Large intestine (tissue), 12 donors: ENCODE measurements around the gene ITGA6. TPM values are rescaled to one million over a fixed set of nuclear protein-coding genes. Genes with fewer than 3 reads are reported as not detected.

ENCODE experiments used
- DNase-seq, 2 donors: peaks; one replicate each; pipeline versions ENCODE4 v3.0.0 to v3.0.0-alpha.2; 2013
- H3K27ac ChIP-seq: one replicate; pipeline ENCODE4 v1.5.1; 2013; ENCODE audit warnings: low read length
- H3K27me3 ChIP-seq: 2 replicates; pipeline ENCODE4 v1.6.1; 2013; ENCODE audit warnings: low read length; ENCODE audit not compliant: control insufficient read depth, insufficient read depth
- H3K36me3 ChIP-seq: 2 replicates; pipeline ENCODE4 v1.6.1; 2013; ENCODE audit warnings: low read length; ENCODE audit not compliant: control insufficient read depth, insufficient read depth
- H3K4me1 ChIP-seq: one replicate; pipeline ENCODE4 v1.6.1; 2013; ENCODE audit warnings: low read length; ENCODE audit not compliant: control insufficient read depth, insufficient read depth
- H3K4me3 ChIP-seq: one replicate; pipeline ENCODE4 v1.5.1; 2013; ENCODE audit warnings: low read length
- H3K9me3 ChIP-seq: one replicate; pipeline ENCODE4 v1.6.1; 2013; ENCODE audit warnings: mild to moderate bottlenecking, low read depth, low read length, moderate library complexity; ENCODE audit not compliant: control insufficient read depth
- WGBS: methylation state at CpG from one replicate; pipeline ENCODE4 v1.1.5; 2013; ENCODE audit warnings: low lambda C conversion rate; ENCODE audit not compliant: insufficient coverage; 5-methylcytosine and 5-hydroxymethylcytosine counted together
- long read RNA-seq, 11 donors: transcript quantifications; one replicate each; lab custom pipeline, GENCODE V29; 2026
- polyA plus RNA-seq: library from polyadenylated mRNA; unstranded; fragments of 120-200 nt; gene quantifications from one replicate; pipeline ENCODE4 v1.2.1, GENCODE V29; 2013

The ITGA6 gene
- 75.8 TPM for polyA plus RNA-seq
- long read RNA-seq, donor 1, full-length matches to known transcripts: 3 of 17 reads
- long read RNA-seq, donor 1, partial matches to known transcripts: 14 of 17 reads
- long read RNA-seq, donor 1, other reads (novel, unspliced or antisense): 0 of 17 reads
- long read RNA-seq, donor 2, full-length matches to known transcripts: 4 of 25 reads
- long read RNA-seq, donor 2, partial matches to known transcripts: 21 of 25 reads
- long read RNA-seq, donor 2, other reads (novel, unspliced or antisense): 0 of 25 reads
- long read RNA-seq, donor 3: 0 reads
- long read RNA-seq, donor 4: 0 reads
- long read RNA-seq, donor 5, full-length matches to known transcripts: 2 of 7 reads
- long read RNA-seq, donor 5, partial matches to known transcripts: 5 of 7 reads
- long read RNA-seq, donor 5, other reads (novel, unspliced or antisense): 0 of 7 reads
- long read RNA-seq, donor 6, full-length matches to known transcripts: 2 of 2 reads
- long read RNA-seq, donor 6, partial matches to known transcripts: 0 of 2 reads
- long read RNA-seq, donor 6, other reads (novel, unspliced or antisense): 0 of 2 reads
- long read RNA-seq, donor 7, full-length matches to known transcripts: 2 of 2 reads
- long read RNA-seq, donor 7, partial matches to known transcripts: 0 of 2 reads
- long read RNA-seq, donor 7, other reads (novel, unspliced or antisense): 0 of 2 reads
- long read RNA-seq, donor 8, full-length matches to known transcripts: 6 of 18 reads
- long read RNA-seq, donor 8, partial matches to known transcripts: 12 of 18 reads
- long read RNA-seq, donor 8, other reads (novel, unspliced or antisense): 0 of 18 reads
- long read RNA-seq, donor 9, full-length matches to known transcripts: 5 of 5 reads
- long read RNA-seq, donor 9, partial matches to known transcripts: 0 of 5 reads
- long read RNA-seq, donor 9, other reads (novel, unspliced or antisense): 0 of 5 reads
- long read RNA-seq, donor 10, full-length matches to known transcripts: 1 of 9 reads
- long read RNA-seq, donor 10, partial matches to known transcripts: 8 of 9 reads
- long read RNA-seq, donor 10, other reads (novel, unspliced or antisense): 0 of 9 reads
- long read RNA-seq, donor 11, full-length matches to known transcripts: 1 of 1 reads
- long read RNA-seq, donor 11, partial matches to known transcripts: 0 of 1 reads
- long read RNA-seq, donor 11, other reads (novel, unspliced or antisense): 0 of 1 reads

GRCh38 chr2:172427256-172427989 is at the start of gene ITGA6:
Gene ITGA6 (plus strand): TSS chr2:172427586.
- WGBS: no CpG with 5 or more reads among the region's 79 CpGs
- peak; percentile 87 to 96 for DNase-seq
- H3K27ac ChIP-seq: peak within 1 kb of the TSS; percentile 88
- H3K4me1 ChIP-seq: peaks cover 21% of the 10 kb centered on the region
- no peaks in the 10 kb centered on the region for H3K9me3 ChIP-seq
- peaks cover 3% of the 10 kb centered on the region for H3K27me3 ChIP-seq
- no peaks in the 10 kb centered on the region for H3K36me3 ChIP-seq
- H3K4me3 ChIP-seq: peak within 1 kb of the TSS; percentile 77

DNA sequence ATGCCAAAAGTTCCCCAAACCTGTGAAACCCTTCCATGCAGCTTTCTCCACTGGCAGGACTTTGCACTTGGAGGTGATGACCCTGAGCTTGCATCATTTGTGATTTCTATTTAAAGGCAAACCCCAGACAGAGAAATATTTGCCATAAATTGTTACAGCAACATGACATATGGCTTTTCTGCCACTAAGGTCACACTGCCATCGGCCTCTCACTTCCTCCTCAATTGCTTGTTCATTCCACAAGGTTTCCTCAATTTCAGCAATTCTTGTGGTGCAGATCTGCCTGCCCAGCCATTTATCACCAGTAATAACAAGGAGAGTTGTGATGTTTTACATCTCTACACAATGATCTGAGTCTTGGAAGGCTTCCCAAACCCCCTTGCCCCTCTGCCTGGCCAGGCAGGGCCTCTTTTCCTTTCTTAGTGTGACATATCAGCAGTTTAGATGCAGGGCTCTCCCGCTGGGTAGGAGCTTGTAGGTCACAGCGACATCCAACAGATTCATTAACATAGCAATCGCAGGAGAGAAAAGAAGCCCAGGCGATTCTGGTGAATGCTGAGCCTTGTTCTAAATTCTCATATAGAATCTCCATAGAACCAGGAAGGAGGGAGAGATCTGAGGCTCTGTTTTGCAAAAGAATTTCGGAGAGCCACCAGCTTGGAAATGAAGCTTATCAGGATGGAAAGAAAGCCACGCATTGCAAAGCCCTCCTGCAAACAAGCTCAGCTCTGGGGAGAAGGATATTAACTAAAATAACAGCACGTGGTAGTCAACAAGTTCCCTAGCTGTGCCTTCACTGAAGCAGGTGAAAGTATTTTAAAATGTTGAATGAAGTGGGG is 46.7 kb upstream of the ITGA6 start:
- DNase-seq: peak in 1 of 2 donors; percentile 34
- H3K9me3 ChIP-seq: peaks cover 5% of the 10 kb centered on the region
- peaks cover 12% of the 10 kb centered on the region for H3K4me1 ChIP-seq
- no peak overlapping the region for H3K27ac ChIP-seq
- 100% methylated on average over 1 of the region's 8 CpGs for WGBS
- H3K36me3 ChIP-seq: no peaks in the 10 kb centered on the region
- H3K4me3 ChIP-seq: no peak overlapping the region
- H3K27me3 ChIP-seq: no peaks in the 10 kb centered on the region

DNA sequence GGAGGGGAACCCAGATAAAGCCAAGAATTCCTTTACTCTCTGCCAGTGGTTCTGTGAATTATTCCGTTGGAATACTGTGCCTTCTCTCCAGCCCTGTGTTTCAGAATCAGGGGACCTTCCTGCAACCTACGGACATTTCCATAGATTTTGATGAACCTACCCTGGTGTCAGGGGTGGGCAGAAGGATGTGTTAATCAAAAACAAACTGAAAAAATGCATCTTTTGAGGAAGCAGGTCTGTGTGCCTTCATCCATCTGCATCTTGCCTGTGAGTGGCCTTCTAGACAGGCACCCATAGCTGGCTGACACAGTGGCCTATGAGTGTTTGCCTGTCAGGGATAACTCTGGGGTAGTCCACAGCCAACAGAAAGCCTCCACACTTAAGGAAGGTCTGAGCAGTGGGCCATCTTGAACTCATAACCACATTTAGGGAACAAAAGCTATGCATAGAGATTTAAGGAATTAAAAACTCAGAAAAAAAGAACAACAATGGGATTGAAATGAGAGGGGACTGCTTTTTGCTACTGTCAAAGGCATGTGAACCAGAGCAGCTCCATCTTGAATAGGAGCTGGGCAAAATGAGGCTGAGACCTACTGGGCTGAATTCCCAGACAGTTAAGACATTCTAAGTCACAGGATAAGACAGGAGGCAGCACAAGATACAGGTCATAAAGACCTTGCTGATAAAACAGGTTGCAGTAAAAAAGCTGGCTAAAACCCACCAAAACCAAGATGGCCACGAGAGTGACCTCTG is 45.9 kb upstream of the ITGA6 start:
- no peak for DNase-seq
- peaks cover 12% of the 10 kb centered on the region for H3K4me1 ChIP-seq
- no CpG with 5 or more reads among the region's 3 CpGs for WGBS

GRCh38 chr2:172387361-172387760 is 40.0 kb upstream of the ITGA6 start:
- DNase-seq: no peak

More for the DNA sequence above, 45.9 kb upstream of the ITGA6 start:
- no peak overlapping the region for H3K27ac ChIP-seq
- no peaks in the 10 kb centered on the region for H3K36me3 ChIP-seq
- peaks cover 5% of the 10 kb centered on the region for H3K9me3 ChIP-seq
- H3K27me3 ChIP-seq: no peaks in the 10 kb centered on the region
- no peak overlapping the region for H3K4me3 ChIP-seq

GRCh38 chr2:172389685-172390339 is 37.6 kb upstream of the ITGA6 start:
- H3K27ac ChIP-seq: peak overlapping the region; percentile 30
- H3K4me3 ChIP-seq: no peak overlapping the region
- peaks cover 2% of the 10 kb centered on the region for H3K4me1 ChIP-seq
- no peaks in the 10 kb centered on the region for H3K9me3 ChIP-seq
- WGBS: no CpG with 5 or more reads among the region's 4 CpGs
- DNase-seq: peak; percentile 58 to 83
- no peaks in the 10 kb centered on the region for H3K27me3 ChIP-seq
- H3K36me3 ChIP-seq: no peaks in the 10 kb centered on the region

More at GRCh38 chr2:172387361-172387760, 40.0 kb upstream of the ITGA6 start:
- H3K27me3 ChIP-seq: no peaks in the 10 kb centered on the region
- H3K4me3 ChIP-seq: no peak overlapping the region
- no peak overlapping the region for H3K27ac ChIP-seq
- H3K9me3 ChIP-seq: peaks cover 2% of the 10 kb centered on the region
- peaks cover 2% of the 10 kb centered on the region for H3K4me1 ChIP-seq
- 92% methylated on average over 2 of the region's 4 CpGs for WGBS
- H3K36me3 ChIP-seq: no peaks in the 10 kb centered on the region

DNA sequence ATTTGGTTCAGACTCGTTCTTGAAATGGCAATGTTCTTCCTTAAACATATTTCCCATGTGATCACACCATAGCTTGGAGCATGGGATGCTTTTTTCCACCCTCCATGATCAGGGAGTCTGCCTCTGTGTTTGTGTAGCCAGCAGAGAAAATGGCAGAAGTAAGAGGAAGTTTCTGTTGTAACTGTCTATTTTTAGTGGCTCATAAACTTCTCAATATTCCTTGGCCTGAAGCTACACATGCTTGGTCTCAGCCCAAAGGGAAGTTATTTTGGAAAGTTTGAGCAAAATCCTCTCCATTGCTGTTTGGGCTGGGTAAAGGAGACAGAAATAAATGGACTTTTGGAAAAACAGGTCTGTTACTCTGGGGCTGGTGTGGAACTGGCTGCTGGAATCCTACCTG is 33.4 kb upstream of the ITGA6 start:
- no peak overlapping the region for H3K27ac ChIP-seq
- H3K4me3 ChIP-seq: no peak overlapping the region
- no peaks in the 10 kb centered on the region for H3K36me3 ChIP-seq
- peaks cover 2% of the 10 kb centered on the region for H3K4me1 ChIP-seq
- H3K9me3 ChIP-seq: no peaks in the 10 kb centered on the region
- WGBS: 60% methylated on average over 1 of the region's 1 CpG
- no peaks in the 10 kb centered on the region for H3K27me3 ChIP-seq
- no peak for DNase-seq

DNA sequence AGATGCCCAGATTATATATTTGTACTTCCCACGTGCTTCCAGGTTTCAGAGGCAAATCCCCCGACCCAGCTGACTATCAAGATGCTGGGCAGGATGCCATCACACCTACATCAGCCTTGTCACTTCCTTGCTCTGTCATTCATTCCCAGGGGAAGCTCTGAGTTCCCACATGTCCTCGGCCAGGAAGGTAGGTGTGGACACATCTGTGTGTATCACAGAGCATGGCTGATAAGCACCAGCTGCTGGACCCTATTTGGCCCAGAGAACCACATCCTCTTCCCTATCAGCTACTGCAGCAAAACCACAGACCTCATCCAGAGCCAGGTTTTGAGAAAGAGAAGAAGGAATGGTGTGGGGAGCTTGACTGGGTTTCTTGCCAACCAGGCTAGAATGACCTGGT is 31.9 kb upstream of the ITGA6 start:
- Histone ChIP-seq H3K27ac (no peak overlapping the region), H3K9me3 (no peaks in the 10 kb centered on the region), H3K27me3 (no peaks in the 10 kb centered on the region), H3K36me3 (no peaks in the 10 kb centered on the region), H3K4me3 (no peak overlapping the region), H3K4me1 (no peaks in the 10 kb centered on the region)
- WGBS: no CpG with 5 or more reads among the region's 3 CpGs
- no peak for DNase-seq

DNA sequence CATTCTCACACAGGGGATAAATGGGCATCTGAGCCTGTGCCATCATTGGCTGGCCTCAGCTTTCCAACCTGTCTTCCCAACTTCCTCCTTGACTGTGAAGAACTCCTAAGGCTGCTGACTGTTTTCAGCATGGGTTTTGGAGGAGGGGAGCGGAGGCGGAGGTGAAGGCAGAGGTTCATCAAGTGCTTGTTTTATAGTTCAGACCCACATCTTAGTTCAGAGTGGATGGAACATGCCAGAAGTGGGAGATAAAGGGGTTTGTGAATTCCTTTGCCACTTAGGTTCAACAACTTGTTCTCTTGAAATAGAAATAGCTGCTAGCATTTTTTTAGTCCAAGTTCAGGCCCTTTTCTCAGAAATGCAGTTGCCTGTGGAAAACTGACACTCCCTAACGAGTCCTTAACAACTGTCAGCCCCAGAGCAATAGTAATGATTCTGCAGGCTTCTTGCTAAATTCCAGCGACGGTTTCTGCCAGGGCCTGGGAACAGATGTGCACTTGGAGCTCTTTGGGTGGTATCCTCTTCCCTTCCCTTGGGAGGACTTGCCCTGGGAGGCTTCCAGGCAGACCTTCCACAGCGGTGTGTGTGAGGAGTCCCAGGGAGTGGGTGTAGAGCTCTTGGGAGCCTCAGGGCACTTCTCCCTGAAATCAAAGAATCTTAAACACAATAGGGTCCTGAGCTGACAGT is 30.1 kb upstream of the ITGA6 start:
- Histone ChIP-seq H3K36me3 (no peaks in the 10 kb centered on the region), H3K4me3 (no peak overlapping the region), H3K9me3 (no peaks in the 10 kb centered on the region), H3K27ac (no peak overlapping the region), H3K27me3 (no peaks in the 10 kb centered on the region), H3K4me1 (no peaks in the 10 kb centered on the region)
- no peak for DNase-seq
- no CpG with 5 or more reads among the region's 6 CpGs for WGBS
